ENCODE results near the gene CHST8. TPM values are rescaled to one million over a fixed set of nuclear protein-coding genes. Genes with fewer than 3 reads are reported as not detected.

CHST8 gene
- total RNA-seq, 1 experiment from 2014 or later = not detected

- Mint-ChIP-seq H3K27ac (ENCODE audit: unreplicated experiment) (no peak overlapping the region), H3K36me3 (ENCODE audit: insufficient read depth, unreplicated experiment) (peaks cover 9% of the 10 kb centered on the region), H3K9me3 (ENCODE audit: unreplicated experiment) (no peaks in the 10 kb centered on the region), H3K4me3 (ENCODE audit: unreplicated experiment) (no peak overlapping the region), H3K4me1 (ENCODE audit: low read depth, unreplicated experiment) (no peaks in the 10 kb centered on the region), H3K27me3 (ENCODE audit: insufficient read depth, unreplicated experiment) (no peaks in the 10 kb centered on the region)
- DNase-seq = no peak
- Histone ChIP-seq H3K4me1 (no peaks in the 10 kb centered on the region), H3K27me3 (replicated peaks; ENCODE audit: control insufficient read depth, insufficient read depth, low read length) (no peaks in the 10 kb centered on the region), H3K4me3 (ENCODE audit: low read depth, low read length) (no peak overlapping the region), H3K36me3 (ENCODE audit: control insufficient read depth, insufficient read depth, low read length) (no peaks in the 10 kb centered on the region), H3K9me3 (no peaks in the 10 kb centered on the region)
- intact Hi-C loops (cut with micrococcal nuclease; ENCODE audit: unreplicated experiment) = no loop called here
- ChIA-PET POLR2A (no interaction called here), CTCF (no interaction called here)
- BruUV-seq (replicated peaks) = no TSS peak
- TF ChIP-seq CTCF (IDR thresholded peaks at IDR 0.05; ENCODE audit: insufficient read depth in 1 of 2, low read depth in 1 of 2, low read length in 1 of 2, severe bottlenecking in 1 of 2, unreplicated experiment in 1 of 2) = no peak
These were observed 186.6 kb downstream of the CHST8 start for GRCh38 chr19:33808399-33808798.

- BruUV-seq (replicated peaks) = no TSS peak
- Mint-ChIP-seq H3K36me3 (ENCODE audit: insufficient read depth, unreplicated experiment) (peaks cover 9% of the 10 kb centered on the region), H3K27me3 (ENCODE audit: insufficient read depth, unreplicated experiment) (no peaks in the 10 kb centered on the region), H3K4me3 (ENCODE audit: unreplicated experiment) (no peak overlapping the region), H3K4me1 (ENCODE audit: low read depth, unreplicated experiment) (no peaks in the 10 kb centered on the region), H3K27ac (ENCODE audit: unreplicated experiment) (no peak overlapping the region), H3K9me3 (ENCODE audit: unreplicated experiment) (no peaks in the 10 kb centered on the region)
- CTCF ChIA-PET = interaction anchor here (1.6 kb wide), 1 partner anchor 336 kb away, joined by 3 read pairs; no protein-coding TSS in a partner anchor
- intact Hi-C loops (cut with micrococcal nuclease; ENCODE audit: unreplicated experiment) = no loop called here
- Histone ChIP-seq H3K36me3 (ENCODE audit: control insufficient read depth, insufficient read depth, low read length) (no peaks in the 10 kb centered on the region), H3K9me3 (no peaks in the 10 kb centered on the region), H3K4me1 (no peaks in the 10 kb centered on the region), H3K4me3 (ENCODE audit: low read depth, low read length) (no peak overlapping the region), H3K27me3 (replicated peaks; ENCODE audit: control insufficient read depth, insufficient read depth, low read length) (no peaks in the 10 kb centered on the region)
- POLR2A ChIA-PET = no interaction called here
- DNase-seq = no peak
- no peak for TF ChIP-seq CTCF (IDR thresholded peaks at IDR 0.05; ENCODE audit: insufficient read depth in 1 of 2, low read depth in 1 of 2, low read length in 1 of 2, severe bottlenecking in 1 of 2, unreplicated experiment in 1 of 2)
These were observed 188.2 kb downstream of the CHST8 start for GRCh38 chr19:33809960-33810359.

- Mint-ChIP-seq H3K36me3 (ENCODE audit: insufficient read depth, unreplicated experiment) (peaks cover 9% of the 10 kb centered on the region), H3K4me3 (ENCODE audit: unreplicated experiment) (no peak overlapping the region), H3K4me1 (ENCODE audit: low read depth, unreplicated experiment) (no peaks in the 10 kb centered on the region), H3K27ac (ENCODE audit: unreplicated experiment) (no peak overlapping the region), H3K27me3 (ENCODE audit: insufficient read depth, unreplicated experiment) (no peaks in the 10 kb centered on the region), H3K9me3 (ENCODE audit: unreplicated experiment) (no peaks in the 10 kb centered on the region)
- Histone ChIP-seq H3K4me3 (ENCODE audit: low read depth, low read length) (no peak overlapping the region), H3K27me3 (replicated peaks; ENCODE audit: control insufficient read depth, insufficient read depth, low read length) (no peaks in the 10 kb centered on the region), H3K4me1 (no peaks in the 10 kb centered on the region), H3K9me3 (no peaks in the 10 kb centered on the region), H3K36me3 (ENCODE audit: control insufficient read depth, insufficient read depth, low read length) (no peaks in the 10 kb centered on the region)
- intact Hi-C loops (cut with micrococcal nuclease; ENCODE audit: unreplicated experiment) = no loop called here
- BruUV-seq (replicated peaks) = no TSS peak
- ChIA-PET POLR2A (no interaction called here), CTCF (interaction anchor here (1.6 kb wide), 1 partner anchor 335 kb away, joined by 3 read pairs; no protein-coding TSS in a partner anchor)
- no peak for TF ChIP-seq CTCF (IDR thresholded peaks at IDR 0.05; ENCODE audit: insufficient read depth in 1 of 2, low read depth in 1 of 2, low read length in 1 of 2, severe bottlenecking in 1 of 2, unreplicated experiment in 1 of 2)
- no peak for DNase-seq
These were observed 189.1 kb downstream of the CHST8 start for GRCh38 chr19:33810821-33811220.

Data from Caco-2 (cell line).